Astrocyte of the cerebellum (primary cell): Measurements from ENCODE around the gene C6orf15.

Experiments used
- DNase-seq: peaks from one replicate; pipeline ENCODE4 v3.0.0-alpha.2; 2011; ENCODE audit warnings: low read depth
- H3K4me3 ChIP-seq: 2 replicates; pipeline ENCODE4 v1.5.1; 2011; ENCODE audit warnings: mild to moderate bottlenecking, low read depth, low read length, moderate library complexity
- CTCF ChIP-seq: IDR thresholded peaks from 2 replicates; pipeline ENCODE4 v1.5.1; 2012; ENCODE audit warnings: low read length, low read depth, moderate library complexity, mild to moderate bottlenecking; ENCODE audit errors: missing control alignments
- in situ Hi-C: cut with HindIII; loops from 2 replicates; pipeline ENCODE4 v1.10.0; 2017; ENCODE audit warnings: low sequenced_read_pairs

The C6orf15 gene

GRCh38 chr6:31144296-31144969 is 32.1 kb upstream of the C6orf15 start:
- in situ Hi-C loops, result no loop called here
- no peak overlapping the region for H3K4me3 ChIP-seq
- TF ChIP-seq CTCF, result no peak
- DNase-seq, result no peak

- no peak for TF ChIP-seq CTCF
- in situ Hi-C loops, result no loop called here
- H3K4me3 ChIP-seq, result no peak overlapping the region
- DNase-seq, result peak; percentile 73
Measured at GRCh38 chr6:31143148-31143547, 30.8 kb upstream of the C6orf15 start.

GRCh38 chr6:31142361-31142761 is 30.0 kb upstream of the C6orf15 start:
- TF ChIP-seq CTCF, result no peak
- in situ Hi-C loops, result no loop called here
- H3K4me3 ChIP-seq, result no peak overlapping the region
- no peak for DNase-seq

GRCh38 chr6:31140643-31141042 is 28.3 kb upstream of the C6orf15 start:
- in situ Hi-C loops, result no loop called here
- no peak overlapping the region for H3K4me3 ChIP-seq
- no peak for DNase-seq
- TF ChIP-seq CTCF, result no peak

GRCh38 chr6:31139599-31139998 is 27.2 kb upstream of the C6orf15 start:
- no peak for DNase-seq
- TF ChIP-seq CTCF, result no peak
- H3K4me3 ChIP-seq, result no peak overlapping the region
- in situ Hi-C loops, result no loop called here

GRCh38 chr6:31138982-31139381 is 26.6 kb upstream of the C6orf15 start, which contains the start of gene PSORS1C2:
TSS of gene PSORS1C2 (minus strand) at chr6:31139066. CDS start at chr6:31139026, 40 bp downstream.
- H3K4me3 ChIP-seq, result no peak within 1 kb of the TSS
- TF ChIP-seq CTCF, result no peak
- in situ Hi-C loops, result no loop called here

More at GRCh38 chr6:31138982-31139381, 26.6 kb upstream of the C6orf15 start, which contains the start of gene PSORS1C2:
- DNase-seq, result no peak
